Measurements from ENCODE around the gene THRSP. TPM values are rescaled to one million over a fixed set of nuclear protein-coding genes. Genes with fewer than 3 reads are reported as not detected.
"Not testable (repeated sequence)": the region's sequence is repeated elsewhere in the genome, so short reads cannot be mapped to it uniquely, and the experiment has no call there.

THRSP gene
- total RNA-seq, 4 donors from 2014 or later: 12.7 to 119 (median 15.6) TPM

GRCh38 chr11:78056093-78056492 is 7.6 kb upstream of the THRSP start:
- no peak for ATAC-seq (ENCODE audit: low FRiP score)
- TF ChIP-seq CTCF (IDR thresholded peaks at IDR 0.05): no peak
- DNase-seq (ENCODE audit: low spot score): no peak

- no peak for TF ChIP-seq CTCF (IDR thresholded peaks at IDR 0.05)
- DNase-seq (ENCODE audit: low spot score) (no peak), ATAC-seq (ENCODE audit: low FRiP score) (no peak)
Observed at GRCh38 chr11:78057462-78058055, 6.1 kb upstream of the THRSP start.

- not testable (repeated sequence) for ATAC-seq (ENCODE audit: low FRiP score); DNase-seq (ENCODE audit: low spot score)
Observed at GRCh38 chr11:78059749-78060328, 3.8 kb upstream of the THRSP start.

- no peak for DNase-seq (ENCODE audit: low spot score)
- ATAC-seq (ENCODE audit: low FRiP score): no peak
- TF ChIP-seq CTCF (IDR thresholded peaks at IDR 0.05): no peak
Observed at GRCh38 chr11:78060533-78060932, 3.1 kb upstream of the THRSP start.

- TF ChIP-seq CTCF (IDR thresholded peaks at IDR 0.05): no peak
- DNase-seq (ENCODE audit: low spot score) (no peak), ATAC-seq (ENCODE audit: low FRiP score) (peak; percentile 26)
Observed at GRCh38 chr11:78061088-78061920, 2.4 kb upstream of the THRSP start.

GRCh38 chr11:78061921-78062311 is 1.7 kb upstream of the THRSP start:
- DNase-seq (ENCODE audit: low spot score) (peak; percentile 35), ATAC-seq (ENCODE audit: low FRiP score) (peak; percentile 85)
- no peak for TF ChIP-seq CTCF (IDR thresholded peaks at IDR 0.05)

- ATAC-seq (ENCODE audit: low FRiP score): no peak
- no peak for DNase-seq (ENCODE audit: low spot score)
- TF ChIP-seq CTCF (IDR thresholded peaks at IDR 0.05): no peak
Observed at GRCh38 chr11:78062671-78063070, 990 bp upstream of the THRSP start.

Measured in omental fat pad (tissue), 4 donors.